ENCODE data around the gene SIK3. TPM values are rescaled to one million over a fixed set of nuclear protein-coding genes. Genes with fewer than 3 reads are reported as not detected.
A peak's percentile ranks its signal among the peaks of the same experiment; 100 is the strongest.

The SIK3 gene
- total RNA-seq, 2 donors from 2014 or later: 26.7 to 28.0 TPM

GRCh38 chr11:117044287-117045035 is 53.8 kb downstream of the SIK3 start:
- TF ChIP-seq CTCF (IDR thresholded peaks at IDR 0.05): no peak
- intact Hi-C loops (cut with DNase I): no loop called here
- Histone ChIP-seq H3K36me3 (no peaks in the 10 kb centered on the region), H3K9ac (ENCODE audit: low read depth in 2 of 2, low read length in 2 of 2) (peak overlapping the region in 1 of 2 donors; percentile 14), H3K27ac (peak overlapping the region; percentile 55), H3K4me3 (no peak overlapping the region), H3K9me3 (no peaks in the 10 kb centered on the region), H3K4me1 (no peaks in the 10 kb centered on the region), H3K27me3 (no peaks in the 10 kb centered on the region)
- no peak for DNase-seq

GRCh38 chr11:117042689-117043088 is 55.5 kb downstream of the SIK3 start:
- intact Hi-C loops (cut with DNase I): no loop called here
- H3K4me3 ChIP-seq: no peak overlapping the region
- H3K4me1 ChIP-seq: no peaks in the 10 kb centered on the region
- TF ChIP-seq CTCF (IDR thresholded peaks at IDR 0.05): no peak
- no peak overlapping the region for H3K9ac ChIP-seq (ENCODE audit: low read depth in 2 of 2, low read length in 2 of 2)
- no peaks in the 10 kb centered on the region for H3K36me3 ChIP-seq
- H3K9me3 ChIP-seq: no peaks in the 10 kb centered on the region
- H3K27me3 ChIP-seq: no peaks in the 10 kb centered on the region
- no peak for DNase-seq
- no peak overlapping the region for H3K27ac ChIP-seq

GRCh38 chr11:117039900-117040299 is 58.3 kb downstream of the SIK3 start:
- intact Hi-C loops (cut with DNase I): no loop called here
- no peak for TF ChIP-seq CTCF (IDR thresholded peaks at IDR 0.05)
- H3K9me3 ChIP-seq: no peaks in the 10 kb centered on the region
- no peak overlapping the region for H3K9ac ChIP-seq (ENCODE audit: low read depth in 2 of 2, low read length in 2 of 2)
- H3K36me3 ChIP-seq: no peaks in the 10 kb centered on the region
- H3K4me1 ChIP-seq: no peaks in the 10 kb centered on the region
- no peak overlapping the region for H3K4me3 ChIP-seq
- DNase-seq: no peak
- H3K27ac ChIP-seq: no peak overlapping the region
- no peaks in the 10 kb centered on the region for H3K27me3 ChIP-seq

- no peak overlapping the region for H3K27ac ChIP-seq
- no peaks in the 10 kb centered on the region for H3K27me3 ChIP-seq
- H3K36me3 ChIP-seq: no peaks in the 10 kb centered on the region
- DNase-seq: no peak
- H3K4me1 ChIP-seq: no peaks in the 10 kb centered on the region
- H3K9ac ChIP-seq (ENCODE audit: low read depth in 2 of 2, low read length in 2 of 2): no peak overlapping the region
- no peak overlapping the region for H3K4me3 ChIP-seq
- no peaks in the 10 kb centered on the region for H3K9me3 ChIP-seq
- intact Hi-C loops (cut with DNase I): no loop called here
- no peak for TF ChIP-seq CTCF (IDR thresholded peaks at IDR 0.05)
Observed at GRCh38 chr11:117039270-117039669, 59.0 kb downstream of the SIK3 start.

GRCh38 chr11:117037975-117038350 is 60.3 kb downstream of the SIK3 start:
- Histone ChIP-seq H3K27ac (no peak overlapping the region), H3K4me1 (no peaks in the 10 kb centered on the region), H3K9ac (ENCODE audit: low read depth in 2 of 2, low read length in 2 of 2) (no peak overlapping the region), H3K27me3 (no peaks in the 10 kb centered on the region), H3K36me3 (no peaks in the 10 kb centered on the region), H3K4me3 (no peak overlapping the region), H3K9me3 (no peaks in the 10 kb centered on the region)
- intact Hi-C loops (cut with DNase I): no loop called here
- DNase-seq: no peak
- no peak for TF ChIP-seq CTCF (IDR thresholded peaks at IDR 0.05)
